H9 (cell line): ENCODE results near the gene POLR3C. TPM values are rescaled to one million over a fixed set of nuclear protein-coding genes. Genes with fewer than 3 reads are reported as not detected.

ENCODE experiments used
- DNase-seq: peaks from one replicate; pipeline ENCODE4 v3.0.0-alpha.2; 2017
- H2AFZ ChIP-seq: one replicate; pipeline ENCODE4 v1.6.1; 2013; ENCODE audit warnings: mild to moderate bottlenecking, low read length, control low read depth, moderate library complexity
- H2AK5ac ChIP-seq: 2 replicates; pipeline ENCODE4 v1.6.1; 2013; ENCODE audit warnings: low read length, control low read depth, mixed read lengths; ENCODE audit not compliant: insufficient read length
- H2BK120ac ChIP-seq: one replicate; pipeline ENCODE4 v1.6.1; 2013; ENCODE audit warnings: low read depth, mild to moderate bottlenecking, low read length, control low read depth, inconsistent platforms; ENCODE audit not compliant: poor library complexity, severe bottlenecking
- H2BK12ac ChIP-seq: 2 replicates; pipeline ENCODE4 v1.6.1; 2013; ENCODE audit warnings: low read length, control low read depth, mixed read lengths, low read depth; ENCODE audit not compliant: insufficient read length
- H2BK15ac ChIP-seq: 2 replicates; pipeline ENCODE4 v1.6.1; 2013; ENCODE audit warnings: low read depth, low read length, control low read depth
- H2BK20ac ChIP-seq: one replicate; pipeline ENCODE4 v1.6.1; 2013; ENCODE audit warnings: low read depth, mild to moderate bottlenecking, low read length, control low read depth, inconsistent platforms; ENCODE audit not compliant: poor library complexity, severe bottlenecking
- H2BK5ac ChIP-seq: 2 replicates; pipeline ENCODE4 v1.6.1; 2013; ENCODE audit warnings: low read length, control low read depth, mixed read lengths; ENCODE audit not compliant: insufficient read length
- H3K14ac ChIP-seq: 2 replicates; pipeline ENCODE4 v1.6.1; 2013; ENCODE audit warnings: low read length, control low read depth; ENCODE audit not compliant: insufficient read depth
- H3K18ac ChIP-seq: 2 replicates; pipeline ENCODE4 v1.6.1; 2013; ENCODE audit warnings: low read depth, mild to moderate bottlenecking, mixed read lengths, low read length, control low read depth; ENCODE audit not compliant: insufficient read length
- H3K23ac ChIP-seq: 2 replicates; pipeline ENCODE4 v1.6.1; 2013; ENCODE audit warnings: low read length, control low read depth, mixed read lengths, low read depth; ENCODE audit not compliant: insufficient read length
- H3K23me2 ChIP-seq: 2 replicates; pipeline ENCODE4 v1.6.1; 2013; ENCODE audit warnings: low read depth, mild to moderate bottlenecking, mixed read lengths, low read length, control low read depth; ENCODE audit not compliant: insufficient read length, poor library complexity, severe bottlenecking
- H3K27ac ChIP-seq: 2 replicates; pipeline ENCODE4 v1.5.1; 2013; ENCODE audit warnings: low read length, control low read depth, mixed read lengths, low read depth; ENCODE audit not compliant: insufficient read length
- H3K27me3 ChIP-seq: 2 replicates; pipeline ENCODE4 v1.6.1; 2013; ENCODE audit warnings: low read length, control low read depth, inconsistent platforms; ENCODE audit not compliant: insufficient read depth
- H3K4ac ChIP-seq: 2 replicates; pipeline ENCODE4 v1.6.1; 2013; ENCODE audit warnings: low read depth, mild to moderate bottlenecking, control low read depth, inconsistent platforms, low read length, moderate library complexity
- H3K4me1 ChIP-seq: 2 replicates; pipeline ENCODE4 v1.6.1; 2013; ENCODE audit warnings: low read length, control low read depth, inconsistent platforms; ENCODE audit not compliant: insufficient read depth
- H3K4me2 ChIP-seq: 2 replicates; pipeline ENCODE4 v1.6.1; 2013; ENCODE audit warnings: low read length, control low read depth, mixed read lengths; ENCODE audit not compliant: insufficient read length, insufficient read depth
- H3K56ac ChIP-seq: 2 replicates; pipeline ENCODE4 v1.6.1; 2013; ENCODE audit warnings: low read depth, mild to moderate bottlenecking, mixed read lengths, low read length, control low read depth; ENCODE audit not compliant: insufficient read length
- H3K79me1 ChIP-seq: 2 replicates; pipeline ENCODE4 v1.6.1; 2013; ENCODE audit warnings: low read depth, mild to moderate bottlenecking, moderate library complexity, low read length, control low read depth, inconsistent platforms; ENCODE audit not compliant: insufficient read depth, poor library complexity, severe bottlenecking
- H3K79me2 ChIP-seq: 2 replicates; pipeline ENCODE4 v1.6.1; 2013; ENCODE audit warnings: low read length, control low read depth, inconsistent platforms; ENCODE audit not compliant: insufficient read depth
- H3K9ac ChIP-seq: 2 replicates; pipeline ENCODE4 v1.6.1; 2013; ENCODE audit warnings: low read length, control low read depth, mixed read lengths; ENCODE audit not compliant: insufficient read length; ENCODE audit errors: extremely low read depth
- H3K9me3 ChIP-seq: one replicate; pipeline ENCODE4 v1.6.1; 2013; ENCODE audit warnings: low read depth, low read length, inconsistent platforms; ENCODE audit not compliant: control insufficient read depth
- H3T11ph ChIP-seq: one replicate; pipeline ENCODE4 v1.6.1; 2013; ENCODE audit warnings: mild to moderate bottlenecking, low read length, control low read depth, inconsistent platforms
- H4K20me1 ChIP-seq: one replicate; pipeline ENCODE4 v1.6.1; 2013; ENCODE audit not compliant: control insufficient read depth, insufficient read length, insufficient read depth
- H4K5ac ChIP-seq: 2 replicates; pipeline ENCODE4 v1.6.1; 2013; ENCODE audit warnings: low read depth, mild to moderate bottlenecking, mixed read lengths, low read length, control low read depth; ENCODE audit not compliant: insufficient read length
- H4K8ac ChIP-seq: replicated peaks from 2 replicates; pipeline ENCODE4 v1.6.1; 2013; ENCODE audit warnings: low read length, control low read depth, mixed read lengths, low read depth; ENCODE audit not compliant: insufficient read length
- H4K91ac ChIP-seq: 2 replicates; pipeline ENCODE4 v1.6.1; 2013; ENCODE audit warnings: low read depth, mild to moderate bottlenecking, moderate library complexity, mixed read lengths, low read length, control low read depth; ENCODE audit not compliant: insufficient read length
- H3K27ac Mint-ChIP-seq, 3 experiments: 2 replicates in 2 of 3; 3 replicates in 1 of 3; pipeline ENCODE4 v1.8.0; 2020 to 2021; ENCODE audit warnings: mixed read lengths in 3 of 3, mild to moderate bottlenecking in 1 of 3, moderate library complexity in 1 of 3
- H3K27me3 Mint-ChIP-seq: 2 replicates; pipeline ENCODE4 v1.8.0; 2021; ENCODE audit warnings: low read depth, mild to moderate bottlenecking, moderate library complexity, mixed read lengths
- H3K36me3 Mint-ChIP-seq, 3 experiments: 2 replicates in 2 of 3; 3 replicates in 1 of 3; pipeline ENCODE4 v1.8.0; 2020 to 2021; ENCODE audit warnings: low read depth in 3 of 3, mixed read lengths in 3 of 3; ENCODE audit not compliant: insufficient read depth in 1 of 3
- H3K4me1 Mint-ChIP-seq, 2 experiments: 2 replicates each; pipeline ENCODE4 v1.8.0; 2020; ENCODE audit warnings: mixed read lengths in 2 of 2
- H3K4me3 Mint-ChIP-seq, 2 experiments: 2 replicates in 1 of 2; 3 replicates in 1 of 2; pipeline ENCODE4 v1.8.0; 2020 to 2021; ENCODE audit warnings: mild to moderate bottlenecking in 2 of 2, mixed read lengths in 2 of 2, moderate library complexity in 1 of 2
- H3K9me3 Mint-ChIP-seq, 2 experiments: 2 replicates in 1 of 2; 3 replicates in 1 of 2; pipeline ENCODE4 v1.8.0; 2020; ENCODE audit warnings: mild to moderate bottlenecking in 2 of 2, mixed read lengths in 2 of 2, moderate library complexity in 1 of 2
- WGBS: extraction: QIAGEN DNeasy Blood & Tissue Kit; methylation state at CpG from one replicate; pipeline ENCODE4 v1.1.7; 2013; ENCODE audit warnings: missing lambda C conversion rate, low lambda C conversion rate, mixed read lengths; ENCODE audit not compliant: insufficient read length; ENCODE audit errors: extremely low coverage; 5-methylcytosine and 5-hydroxymethylcytosine counted together
- total RNA-seq: library from RNA; stranded (reverse); gene quantifications from 2 replicates; pipeline ENCODE4 v1.2.1, GENCODE V29; 2021
- TF ChIP-seq, protein P1 (sequence below): fragments of 200-600 bp; sonication (generic); conservative IDR thresholded peaks from 3 replicates; pipeline ENCODE4 v1.8.0; 2021; ENCODE audit warnings: antibody characterized with exemption, mild to moderate bottlenecking

Gene POLR3C
- total RNA-seq, 1 experiment from 2014 or later = 37.2 TPM

DNA sequence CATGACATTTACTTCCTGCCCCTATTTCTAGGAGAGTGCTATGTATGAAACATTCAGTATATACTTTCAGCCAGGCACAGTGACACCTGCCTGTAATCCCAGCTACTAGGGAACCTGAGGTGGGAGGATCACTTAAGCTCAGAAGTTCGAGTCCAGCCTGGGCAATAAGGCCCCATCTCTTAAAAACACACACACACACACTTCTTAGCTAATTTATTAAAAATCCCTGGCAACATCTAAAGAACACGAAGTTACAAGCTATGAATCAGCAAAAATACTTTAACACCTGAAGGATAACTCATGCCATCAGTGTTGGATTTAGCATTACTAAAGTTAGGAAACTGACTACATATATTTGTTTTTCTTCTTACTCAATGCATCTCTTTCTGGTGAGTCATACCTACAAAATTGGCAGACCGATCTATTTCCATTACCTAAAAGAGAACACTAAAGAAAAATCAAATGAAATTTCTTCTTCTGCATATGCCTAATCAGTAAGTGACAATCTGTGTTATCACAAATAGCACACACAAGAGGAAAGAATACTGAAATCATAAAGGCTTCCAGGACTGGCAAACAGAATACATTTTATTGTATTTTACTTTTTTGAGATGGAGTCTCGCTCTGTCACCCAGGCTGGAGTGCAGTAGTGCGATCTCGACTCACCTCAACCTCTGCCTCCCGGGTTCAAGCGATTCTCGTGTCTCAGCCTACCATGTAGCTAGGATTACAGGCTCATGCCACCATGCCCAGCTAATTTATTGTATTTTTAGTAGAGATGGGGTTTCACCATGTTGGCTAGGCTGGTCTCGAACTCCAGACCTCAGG lies 41.5 kb upstream of the POLR3C start:
- Histone ChIP-seq H3K79me1 (no peaks in the 10 kb centered on the region), H2BK5ac (no peak overlapping the region), H2BK12ac (no peak overlapping the region), H2AK5ac (no peak overlapping the region), H3K23ac (no peak overlapping the region), H3K27ac (no peak overlapping the region), H2AFZ (no peak overlapping the region), H2BK15ac (no peak overlapping the region), H4K8ac (no peak overlapping the region), H3K18ac (no peak overlapping the region), H4K20me1 (no peaks in the 10 kb centered on the region), H3K79me2 (no peaks in the 10 kb centered on the region), H3K56ac (no peak overlapping the region), H3T11ph (no peak overlapping the region), H3K9me3 (no peaks in the 10 kb centered on the region), H3K23me2 (no peaks in the 10 kb centered on the region), H4K91ac (no peak overlapping the region), H4K5ac (no peak overlapping the region), H3K14ac (no peak overlapping the region), H2BK20ac (no peak overlapping the region), H3K9ac (no peak overlapping the region), H2BK120ac (no peak overlapping the region), H3K4me1 (no peaks in the 10 kb centered on the region), H3K4ac (no peak overlapping the region), H3K4me2 (no peak overlapping the region), H3K27me3 (no peaks in the 10 kb centered on the region)
- H3K4me3 Mint-ChIP-seq = no peak overlapping the region
- no peaks in the 10 kb centered on the region for H3K27me3 Mint-ChIP-seq
- DNase-seq = no peak
- no CpG with 5 or more reads among the region's 10 CpGs for WGBS
- no peak overlapping the region; a peak in 1 of 7 replicates for H3K27ac Mint-ChIP-seq
- H3K4me1 Mint-ChIP-seq = peaks cover 3 to 14% of the 10 kb centered on the region in 2 experiments; a peak in 2 of 4 replicates
- H3K36me3 Mint-ChIP-seq = peaks cover 0 to 7% (median 5%) of the 10 kb centered on the region in 3 experiments; a peak in 2 of 7 replicates
- TF ChIP-seq, protein P1, sequence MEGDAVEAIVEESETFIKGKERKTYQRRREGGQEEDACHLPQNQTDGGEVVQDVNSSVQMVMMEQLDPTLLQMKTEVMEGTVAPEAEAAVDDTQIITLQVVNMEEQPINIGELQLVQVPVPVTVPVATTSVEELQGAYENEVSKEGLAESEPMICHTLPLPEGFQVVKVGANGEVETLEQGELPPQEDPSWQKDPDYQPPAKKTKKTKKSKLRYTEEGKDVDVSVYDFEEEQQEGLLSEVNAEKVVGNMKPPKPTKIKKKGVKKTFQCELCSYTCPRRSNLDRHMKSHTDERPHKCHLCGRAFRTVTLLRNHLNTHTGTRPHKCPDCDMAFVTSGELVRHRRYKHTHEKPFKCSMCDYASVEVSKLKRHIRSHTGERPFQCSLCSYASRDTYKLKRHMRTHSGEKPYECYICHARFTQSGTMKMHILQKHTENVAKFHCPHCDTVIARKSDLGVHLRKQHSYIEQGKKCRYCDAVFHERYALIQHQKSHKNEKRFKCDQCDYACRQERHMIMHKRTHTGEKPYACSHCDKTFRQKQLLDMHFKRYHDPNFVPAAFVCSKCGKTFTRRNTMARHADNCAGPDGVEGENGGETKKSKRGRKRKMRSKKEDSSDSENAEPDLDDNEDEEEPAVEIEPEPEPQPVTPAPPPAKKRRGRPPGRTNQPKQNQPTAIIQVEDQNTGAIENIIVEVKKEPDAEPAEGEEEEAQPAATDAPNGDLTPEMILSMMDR = no peak
- no peaks in the 10 kb centered on the region for H3K9me3 Mint-ChIP-seq
